Fibroblast of lung (primary cell): ENCODE measurements around the gene COTL1.

Experiments used
- EZH2 ChIP-seq: IDR thresholded peaks from 2 replicates; pipeline ENCODE4 v1.5.1; 2012; ENCODE audit warnings: low read length, control low read depth, mild to moderate bottlenecking; ENCODE audit errors: missing control alignments
- TF ChIP-seq, protein P1 (sequence below), 2 donors: IDR thresholded peaks in 1 of 2; conservative IDR thresholded peaks in 1 of 2; 1 replicate in 1 of 2; 2 replicates in 1 of 2; pipeline ENCODE4 v1.5.1; 2011 to 2012; ENCODE audit warnings: low read length in 2 of 2, control low read depth in 1 of 2, inconsistent platforms in 1 of 2, low read depth in 1 of 2, mild to moderate bottlenecking in 1 of 2

DNA sequence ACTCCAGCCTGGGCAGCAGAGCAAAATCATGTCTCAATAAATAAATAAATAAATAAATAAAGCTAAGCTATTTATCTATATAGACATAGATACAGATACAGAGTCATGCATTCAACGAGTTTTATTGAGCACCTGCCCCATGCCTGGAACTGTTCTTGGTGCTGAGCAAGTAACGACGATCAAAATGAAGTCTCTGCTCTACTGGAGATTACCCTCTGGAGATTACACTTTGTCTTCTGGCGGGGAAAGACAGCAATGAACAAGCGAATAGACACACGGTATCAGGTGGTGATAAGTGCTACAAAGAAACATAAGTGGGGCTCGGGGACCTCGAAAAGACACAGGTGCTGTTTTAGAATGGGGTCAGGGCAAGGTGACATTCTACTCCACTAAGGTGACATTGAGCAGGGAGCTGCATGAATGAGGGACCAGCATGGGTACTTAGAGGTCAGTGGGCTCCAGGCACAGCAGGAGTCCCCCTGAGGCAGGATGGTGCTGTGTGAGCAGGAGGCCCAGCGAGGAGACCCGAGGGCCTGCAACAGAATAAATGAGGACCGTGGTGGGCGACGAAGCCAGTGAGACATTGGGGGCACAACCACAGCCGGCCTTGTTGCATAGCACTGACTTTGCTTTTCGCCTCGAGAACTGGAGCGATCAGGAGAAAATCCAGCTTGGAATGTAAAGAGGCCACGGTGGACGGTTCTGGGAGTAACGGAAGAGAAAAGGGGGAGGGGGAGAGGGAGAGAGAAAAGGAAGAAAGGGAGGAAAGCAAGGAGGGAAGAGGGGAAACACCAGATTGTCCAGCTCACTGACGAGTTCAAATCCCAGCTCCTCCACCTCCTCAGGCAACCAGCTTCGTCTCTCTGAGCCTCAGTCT lies 71.0 kb downstream of the COTL1 start:
- TF ChIP-seq, protein P1, sequence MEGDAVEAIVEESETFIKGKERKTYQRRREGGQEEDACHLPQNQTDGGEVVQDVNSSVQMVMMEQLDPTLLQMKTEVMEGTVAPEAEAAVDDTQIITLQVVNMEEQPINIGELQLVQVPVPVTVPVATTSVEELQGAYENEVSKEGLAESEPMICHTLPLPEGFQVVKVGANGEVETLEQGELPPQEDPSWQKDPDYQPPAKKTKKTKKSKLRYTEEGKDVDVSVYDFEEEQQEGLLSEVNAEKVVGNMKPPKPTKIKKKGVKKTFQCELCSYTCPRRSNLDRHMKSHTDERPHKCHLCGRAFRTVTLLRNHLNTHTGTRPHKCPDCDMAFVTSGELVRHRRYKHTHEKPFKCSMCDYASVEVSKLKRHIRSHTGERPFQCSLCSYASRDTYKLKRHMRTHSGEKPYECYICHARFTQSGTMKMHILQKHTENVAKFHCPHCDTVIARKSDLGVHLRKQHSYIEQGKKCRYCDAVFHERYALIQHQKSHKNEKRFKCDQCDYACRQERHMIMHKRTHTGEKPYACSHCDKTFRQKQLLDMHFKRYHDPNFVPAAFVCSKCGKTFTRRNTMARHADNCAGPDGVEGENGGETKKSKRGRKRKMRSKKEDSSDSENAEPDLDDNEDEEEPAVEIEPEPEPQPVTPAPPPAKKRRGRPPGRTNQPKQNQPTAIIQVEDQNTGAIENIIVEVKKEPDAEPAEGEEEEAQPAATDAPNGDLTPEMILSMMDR (conservative IDR thresholded peaks at IDR 0.05 in 1 of 2, IDR thresholded peaks at IDR 0.05 in 1 of 2; ENCODE audit: low read depth in 1 of 2, low read length in 2 of 2), result no peak
- TF ChIP-seq EZH2, result no peak
